ENCODE measurements around the gene PIAS4. TPM values are rescaled to one million over a fixed set of nuclear protein-coding genes. Genes with fewer than 3 reads are reported as not detected.

PIAS4 gene
- polyA plus RNA-seq, 1 donor (not counting 4 experiments of a cell fraction or from before 2014, with no cell fraction given): 7.5 TPM

DNA sequence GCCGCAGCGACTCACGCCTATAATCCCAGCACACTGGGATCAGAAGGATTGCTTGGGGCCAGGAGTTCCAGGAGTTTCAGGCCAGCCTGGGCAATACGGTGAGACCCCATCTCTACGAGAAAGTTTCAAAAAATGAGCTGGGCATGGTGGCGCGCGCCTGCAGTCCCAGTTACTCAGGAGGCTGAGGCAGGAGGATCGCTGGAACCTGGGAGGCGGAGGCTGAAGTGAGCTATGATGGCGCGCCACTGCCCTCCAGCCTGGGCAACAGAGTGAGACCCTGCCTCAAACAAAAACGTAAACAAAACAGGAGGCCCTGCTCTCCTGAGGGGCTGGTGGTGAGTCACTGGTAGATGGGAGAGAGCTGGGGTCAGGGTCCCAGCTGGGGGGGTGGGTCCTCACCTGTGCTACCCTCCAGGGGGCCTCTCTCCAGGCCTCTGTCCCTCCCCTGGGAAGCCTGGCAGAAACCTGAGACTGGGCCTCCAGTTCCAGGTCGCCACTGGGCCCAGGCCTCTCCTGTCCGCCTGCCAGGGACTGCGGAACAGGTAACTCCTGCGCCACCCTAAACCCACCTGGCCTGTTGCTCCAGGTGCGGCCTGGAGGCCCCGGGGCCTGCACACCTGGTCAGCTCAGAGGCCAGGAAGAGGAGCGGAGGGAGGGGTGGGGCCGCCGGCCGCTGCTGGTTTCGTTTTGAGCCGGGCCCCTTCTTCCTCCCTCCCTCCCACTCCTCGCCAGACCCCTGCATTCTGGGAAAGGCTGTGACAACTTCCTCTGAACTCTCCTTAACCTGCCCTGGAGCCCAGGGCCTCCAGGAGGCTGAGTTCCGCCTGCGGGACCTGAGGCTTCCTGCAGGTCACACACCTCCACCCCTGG, 76.4 kb downstream of the PIAS4 start:
- no peak overlapping the region for H3K27ac ChIP-seq (ENCODE audit: control insufficient read depth, insufficient read depth, low read length)
- no peak overlapping the region for H3K4me3 ChIP-seq (ENCODE audit: control insufficient read depth in 2 of 3, extremely low read depth in 1 of 3, insufficient read depth in 2 of 3, low read depth in 1 of 3, low read length in 3 of 3)
- no peaks in the 10 kb centered on the region for H3K27me3 ChIP-seq (ENCODE audit: control insufficient read depth, extremely low read depth, insufficient read depth, low read length)
- H3K9me1 ChIP-seq (ENCODE audit: control insufficient read depth, extremely low read depth, insufficient read depth, low read length): no peaks in the 10 kb centered on the region
- no peak for TF ChIP-seq EZH2 (IDR thresholded peaks at IDR 0.05; ENCODE audit: low read length)
- TF ChIP-seq, protein P1, sequence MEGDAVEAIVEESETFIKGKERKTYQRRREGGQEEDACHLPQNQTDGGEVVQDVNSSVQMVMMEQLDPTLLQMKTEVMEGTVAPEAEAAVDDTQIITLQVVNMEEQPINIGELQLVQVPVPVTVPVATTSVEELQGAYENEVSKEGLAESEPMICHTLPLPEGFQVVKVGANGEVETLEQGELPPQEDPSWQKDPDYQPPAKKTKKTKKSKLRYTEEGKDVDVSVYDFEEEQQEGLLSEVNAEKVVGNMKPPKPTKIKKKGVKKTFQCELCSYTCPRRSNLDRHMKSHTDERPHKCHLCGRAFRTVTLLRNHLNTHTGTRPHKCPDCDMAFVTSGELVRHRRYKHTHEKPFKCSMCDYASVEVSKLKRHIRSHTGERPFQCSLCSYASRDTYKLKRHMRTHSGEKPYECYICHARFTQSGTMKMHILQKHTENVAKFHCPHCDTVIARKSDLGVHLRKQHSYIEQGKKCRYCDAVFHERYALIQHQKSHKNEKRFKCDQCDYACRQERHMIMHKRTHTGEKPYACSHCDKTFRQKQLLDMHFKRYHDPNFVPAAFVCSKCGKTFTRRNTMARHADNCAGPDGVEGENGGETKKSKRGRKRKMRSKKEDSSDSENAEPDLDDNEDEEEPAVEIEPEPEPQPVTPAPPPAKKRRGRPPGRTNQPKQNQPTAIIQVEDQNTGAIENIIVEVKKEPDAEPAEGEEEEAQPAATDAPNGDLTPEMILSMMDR (optimal IDR thresholded peaks at IDR 0.05 in 1 of 3, IDR thresholded peaks at IDR 0.05 in 1 of 3, conservative IDR thresholded peaks at IDR 0.05 in 1 of 3; ENCODE audit: extremely low read depth in 1 of 3, insufficient read depth in 2 of 3, low read length in 3 of 3): no peak
- peaks cover 0 to 1% of the 10 kb centered on the region in 2 experiments for H3K36me3 ChIP-seq (ENCODE audit: control insufficient read depth in 2 of 2, extremely low read depth in 1 of 2, insufficient read depth in 2 of 2, low read length in 2 of 2)
- no peaks in the 10 kb centered on the region for H4K20me1 ChIP-seq (ENCODE audit: control insufficient read depth, extremely low read depth, insufficient read depth, low read length)
- no peak for DNase-seq (ENCODE audit: low read depth, low spot score)
- H3K4me1 ChIP-seq (ENCODE audit: control insufficient read depth, extremely low read depth, insufficient read depth, low read length): no peaks in the 10 kb centered on the region
- dilution Hi-C loops (cut with MboI; ENCODE audit: extremely low pct_ligation_motif_present, low sequenced_read_pairs): no loop called here
- H2AFZ ChIP-seq (ENCODE audit: control insufficient read depth, low read length): no peak overlapping the region
- no peak overlapping the region for H3K4me2 ChIP-seq (ENCODE audit: control insufficient read depth, extremely low read depth, insufficient read depth, low read depth, low read length)
- no peaks in the 10 kb centered on the region for H3K9me3 ChIP-seq (ENCODE audit: control insufficient read depth, low read depth, low read length)
- FAIRE-seq: no peak
- no peak overlapping the region for H3K9ac ChIP-seq (ENCODE audit: control insufficient read depth, extremely low read depth, insufficient read depth, low read length)
- no peaks in the 10 kb centered on the region for H3K79me2 ChIP-seq (ENCODE audit: control insufficient read depth, insufficient read depth, low read length)

GRCh38 chr19:4084547-4084877, 77.0 kb downstream of the PIAS4 start:
- no peaks in the 10 kb centered on the region for H3K27me3 ChIP-seq (ENCODE audit: control insufficient read depth, extremely low read depth, insufficient read depth, low read length)
- H3K4me2 ChIP-seq (ENCODE audit: control insufficient read depth, extremely low read depth, insufficient read depth, low read depth, low read length): no peak overlapping the region
- no peak overlapping the region for H2AFZ ChIP-seq (ENCODE audit: control insufficient read depth, low read length)
- H3K27ac ChIP-seq (ENCODE audit: control insufficient read depth, insufficient read depth, low read length): no peak overlapping the region
- H4K20me1 ChIP-seq (ENCODE audit: control insufficient read depth, extremely low read depth, insufficient read depth, low read length): no peaks in the 10 kb centered on the region
- FAIRE-seq (no peak), DNase-seq (ENCODE audit: low read depth, low spot score) (no peak)
- H3K9ac ChIP-seq (ENCODE audit: control insufficient read depth, extremely low read depth, insufficient read depth, low read length): no peak overlapping the region
- TF ChIP-seq EZH2 (IDR thresholded peaks at IDR 0.05; ENCODE audit: low read length): no peak
- TF ChIP-seq, protein P1 (optimal IDR thresholded peaks at IDR 0.05 in 1 of 3, IDR thresholded peaks at IDR 0.05 in 1 of 3, conservative IDR thresholded peaks at IDR 0.05 in 1 of 3; ENCODE audit: extremely low read depth in 1 of 3, insufficient read depth in 2 of 3, low read length in 3 of 3): no peak
- H3K4me1 ChIP-seq (ENCODE audit: control insufficient read depth, extremely low read depth, insufficient read depth, low read length): no peaks in the 10 kb centered on the region
- H3K9me1 ChIP-seq (ENCODE audit: control insufficient read depth, extremely low read depth, insufficient read depth, low read length): no peaks in the 10 kb centered on the region
- peaks cover 0 to 5% of the 10 kb centered on the region in 2 experiments for H3K36me3 ChIP-seq (ENCODE audit: control insufficient read depth in 2 of 2, extremely low read depth in 1 of 2, insufficient read depth in 2 of 2, low read length in 2 of 2)
- no peaks in the 10 kb centered on the region for H3K9me3 ChIP-seq (ENCODE audit: control insufficient read depth, low read depth, low read length)
- H3K4me3 ChIP-seq (ENCODE audit: control insufficient read depth in 2 of 3, extremely low read depth in 1 of 3, insufficient read depth in 2 of 3, low read depth in 1 of 3, low read length in 3 of 3): no peak overlapping the region
- no peaks in the 10 kb centered on the region for H3K79me2 ChIP-seq (ENCODE audit: control insufficient read depth, insufficient read depth, low read length)
- dilution Hi-C loops (cut with MboI; ENCODE audit: extremely low pct_ligation_motif_present, low sequenced_read_pairs): no loop called here
